Neural progenitor cell (in vitro differentiated cells): ENCODE data around the gene KCNMA1.

Source experiments
- CTCF ChIP-seq: fragments of 200-600 bp; sonication (generic); IDR thresholded peaks from 2 replicates; pipeline ENCODE4 v1.5.1; 2017; ENCODE audit warnings: antibody characterized with exemption, mild to moderate bottlenecking
- EZH2 ChIP-seq: fragments of 200-600 bp; sonication (generic); IDR thresholded peaks from 2 replicates; pipeline ENCODE4 v1.6.1; 2017; ENCODE audit warnings: antibody characterized with exemption, mild to moderate bottlenecking, moderate library complexity

- TF ChIP-seq CTCF (no peak), EZH2 (no peak)
Measured at GRCh38 chr10:77616766-77617165, 20.8 kb downstream of the KCNMA1 start.
